Cerebellar cortex (tissue), 1 donor: ENCODE measurements around the gene PHOX2A.
"Not testable (repeated sequence)": the region's sequence is repeated elsewhere in the genome, so short reads cannot be mapped to it uniquely, and the experiment has no call there.

ENCODE experiments used
- DNase-seq: peaks from one replicate; pipeline ENCODE4 v3.0.0-alpha.2; 2015; ENCODE audit warnings: low spot score

PHOX2A gene

DNA sequence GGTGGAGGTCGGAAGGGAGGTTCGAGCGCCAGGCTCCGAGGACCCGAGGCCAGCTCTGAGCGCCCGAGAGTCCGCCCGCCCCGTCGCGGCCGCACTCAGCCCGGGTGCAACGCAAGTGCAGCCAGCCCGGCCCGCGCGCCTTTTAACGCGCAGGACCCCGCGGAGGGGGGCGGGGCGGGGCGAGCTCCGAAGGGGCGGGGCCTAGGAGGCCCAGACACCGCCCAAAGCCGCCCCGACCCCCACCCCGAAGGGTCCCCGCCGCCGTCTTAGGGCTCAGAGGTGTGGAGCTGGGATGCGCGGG is at the start of gene PHOX2A:
TSS of gene PHOX2A (minus strand) at position 117 of the 301 bp plus-strand sequence. CDS start 172 bp downstream, outside the sequence.
- no peak for DNase-seq

DNA sequence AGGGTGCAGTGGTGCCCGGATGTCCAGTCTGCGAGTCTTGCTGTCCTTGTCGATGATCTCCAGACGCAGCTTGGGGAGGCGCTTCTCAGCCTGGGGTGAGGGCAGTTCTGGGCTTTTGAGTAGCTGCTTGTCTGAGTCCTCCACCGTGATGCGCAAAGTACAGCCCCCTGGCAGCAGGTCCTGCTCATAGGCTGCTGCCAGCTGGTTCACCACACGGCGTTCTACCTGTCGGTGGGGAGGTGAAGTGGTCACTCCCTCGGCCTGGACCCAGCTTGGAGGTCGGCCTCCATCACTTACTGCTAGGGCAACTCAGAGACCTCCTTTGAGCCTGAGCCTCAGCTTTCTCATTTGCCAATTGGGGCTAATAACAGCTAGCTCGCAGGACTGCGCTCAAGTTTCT is 49.4 kb upstream of the PHOX2A start:
- DNase-seq, result no peak

DNA sequence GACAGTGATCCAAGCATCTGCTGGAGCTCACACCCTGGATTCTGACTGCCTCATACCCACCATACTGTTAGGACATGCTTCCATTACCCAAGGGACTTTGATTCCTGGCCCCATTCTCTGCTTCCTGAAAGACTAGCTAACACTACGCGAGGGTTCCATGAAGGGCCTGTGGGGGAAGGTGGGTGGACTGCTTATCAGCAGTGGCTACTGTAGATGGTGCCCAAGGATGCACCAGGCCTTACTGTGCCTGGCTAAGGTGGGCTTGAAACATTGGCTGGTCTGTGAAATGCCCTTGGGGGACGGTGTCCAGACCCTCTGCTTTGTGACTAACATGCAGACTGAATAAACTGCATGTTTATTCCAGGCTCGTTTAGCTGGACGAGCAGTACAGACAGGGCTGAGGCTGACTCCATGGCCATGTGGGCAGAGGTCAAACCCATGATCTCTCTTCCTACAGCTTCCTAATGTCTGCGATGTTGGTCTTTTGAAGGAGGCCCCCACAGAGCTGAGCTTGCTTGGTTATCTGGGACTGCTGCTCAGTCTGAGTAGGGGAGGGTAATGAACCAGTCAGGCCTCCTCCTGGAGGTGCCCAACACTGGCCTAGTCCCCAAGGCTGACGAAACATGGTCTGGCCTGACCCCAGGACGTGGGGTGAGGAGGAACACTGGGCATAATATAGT is 48.3 kb upstream of the PHOX2A start:
- DNase-seq, result no peak

DNA sequence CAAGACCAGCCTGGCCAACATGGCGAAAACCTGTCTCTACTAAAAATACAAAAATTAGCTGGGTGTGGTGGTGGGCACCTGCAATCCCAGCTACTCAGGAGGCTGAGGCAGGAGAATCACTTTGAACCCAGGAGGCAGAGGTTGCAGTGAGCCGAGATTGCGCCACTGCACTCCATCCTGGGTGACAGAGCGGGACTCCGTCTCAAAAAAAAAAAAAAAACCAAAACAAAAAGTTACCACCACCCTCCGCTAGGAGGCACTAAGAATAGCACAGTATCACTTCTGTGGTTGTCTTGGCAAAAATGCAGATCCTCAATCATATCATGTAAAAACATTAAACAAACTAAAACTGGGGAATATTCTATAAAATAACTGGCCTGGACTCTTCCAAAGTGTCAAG is 46.8 kb upstream of the PHOX2A start:
- not testable (repeated sequence) for DNase-seq

DNA sequence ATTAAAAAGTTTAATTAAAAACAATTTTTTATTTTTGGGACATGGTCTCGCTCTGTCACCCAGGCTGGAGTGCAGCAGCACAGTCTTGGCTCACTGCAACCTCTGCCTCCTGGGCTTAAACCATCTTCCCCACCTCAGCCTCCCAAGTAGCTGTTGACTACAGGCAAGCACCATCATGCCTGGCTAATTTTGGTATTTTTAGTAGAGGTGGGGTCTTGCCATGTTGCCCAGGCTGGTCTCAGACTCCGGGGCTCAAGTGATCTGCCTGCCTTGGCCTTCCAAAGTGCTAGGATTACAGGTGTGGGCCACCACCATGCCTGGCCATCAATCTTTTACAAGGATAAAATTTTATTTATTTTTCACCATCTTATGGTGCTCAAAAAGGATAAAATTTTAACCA is 43.3 kb upstream of the PHOX2A start:
- no peak for DNase-seq

DNA sequence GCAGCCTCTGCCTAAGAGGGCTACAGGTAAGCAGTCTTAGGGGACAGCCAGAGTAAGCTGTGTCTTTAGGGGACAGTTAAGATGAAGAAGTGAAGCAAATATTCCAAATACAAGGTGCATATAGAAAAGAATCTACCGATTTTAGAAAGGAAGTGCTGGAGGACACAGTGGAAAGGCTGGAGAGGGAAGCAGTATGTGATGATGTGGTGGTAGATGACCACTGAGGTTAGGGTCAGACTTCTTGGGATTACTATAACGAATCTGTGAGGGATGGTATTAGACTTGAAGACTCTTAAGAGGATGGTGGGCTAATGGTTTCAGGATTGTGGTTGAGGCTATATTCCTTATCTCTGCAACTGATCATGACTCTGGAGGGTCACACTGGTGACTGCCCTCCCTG is 40.0 kb upstream of the PHOX2A start:
- no peak for DNase-seq

DNA sequence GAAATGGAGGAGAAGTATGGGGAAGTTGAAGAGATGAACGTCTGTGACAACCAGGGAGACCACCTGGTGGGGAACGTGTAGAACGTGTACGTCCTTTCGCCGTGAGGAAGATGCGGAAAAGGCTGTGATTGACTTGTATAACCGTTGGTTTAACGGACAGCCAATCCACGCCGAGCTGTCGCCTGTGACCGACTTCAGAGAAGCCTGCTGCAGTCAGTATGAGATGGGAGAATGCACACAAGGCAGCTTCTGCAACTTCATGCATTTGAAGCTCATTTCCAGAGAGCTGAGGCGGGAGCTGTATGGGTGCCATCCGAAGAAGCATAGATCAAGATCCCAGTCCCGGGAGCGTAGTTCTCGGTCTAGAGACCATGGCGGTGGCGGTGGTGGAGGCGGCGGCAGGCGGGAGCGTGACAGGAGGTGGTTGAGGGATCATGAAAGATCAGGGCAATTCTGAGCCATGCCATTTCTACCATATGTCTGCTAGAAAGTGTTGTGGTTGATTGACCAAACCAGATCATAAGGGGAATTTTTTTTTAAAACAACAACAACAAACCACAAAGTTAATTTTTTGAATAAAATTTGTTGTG is 36.8 kb upstream of the PHOX2A start:
- no peak for DNase-seq

DNA sequence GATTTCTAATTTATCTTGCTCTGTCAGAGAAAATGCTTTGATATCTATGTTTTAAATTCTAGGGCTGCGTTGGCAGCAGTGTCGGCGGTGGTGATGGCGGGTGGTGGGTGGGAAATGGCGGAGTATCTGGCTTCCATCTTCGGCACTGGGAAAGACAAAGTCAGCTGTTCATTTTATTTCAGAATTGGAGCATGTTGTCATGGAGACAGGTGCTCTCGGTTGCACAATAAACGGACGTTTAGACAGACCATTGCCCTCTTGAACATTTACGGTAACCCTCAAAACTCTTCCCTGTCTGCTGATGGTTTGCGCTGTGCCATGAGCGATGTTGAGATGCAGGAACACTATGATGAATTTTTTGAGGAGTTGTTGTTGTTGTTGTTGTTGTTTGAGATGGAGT is 36.1 kb upstream of the PHOX2A start:
- DNase-seq, result no peak

DNA sequence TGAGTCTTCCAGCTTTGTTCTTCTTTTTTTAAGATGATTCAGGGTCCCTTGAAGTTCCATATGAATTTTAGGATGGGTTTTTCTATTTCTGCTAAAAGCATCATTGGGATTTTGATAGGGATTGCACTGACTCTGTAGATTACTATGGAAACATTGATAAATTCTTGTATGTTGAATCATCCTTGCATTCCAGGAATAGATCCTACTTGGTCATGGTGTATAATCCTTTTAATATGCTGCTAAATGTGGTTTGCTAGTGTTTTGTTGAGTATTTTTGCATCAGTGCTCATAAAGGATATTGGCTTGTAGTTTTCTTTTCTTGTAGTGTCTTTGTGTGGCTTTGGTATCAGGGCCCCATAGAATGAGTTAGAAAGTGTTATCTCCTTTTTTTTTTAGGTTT is 34.9 kb upstream of the PHOX2A start:
- no peak for DNase-seq

DNA sequence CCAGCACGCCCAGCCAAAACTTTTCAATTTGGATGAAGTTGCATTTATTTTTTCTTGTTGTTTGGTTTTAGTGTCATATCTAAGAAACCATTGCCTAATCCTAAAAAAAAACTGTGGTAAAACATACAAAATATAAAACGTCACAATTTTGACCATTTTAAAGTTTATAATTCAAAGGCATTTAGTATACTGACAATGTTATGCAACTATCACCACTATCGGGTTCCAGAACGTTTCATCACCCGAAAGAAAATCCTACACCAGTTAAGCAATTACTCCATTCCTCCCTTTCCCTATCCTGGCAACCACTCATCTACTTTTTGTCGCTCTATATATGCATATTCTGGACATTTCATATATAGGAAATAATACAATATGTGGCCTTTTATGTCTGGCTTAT is 30.5 kb upstream of the PHOX2A start:
- no peak for DNase-seq

DNA sequence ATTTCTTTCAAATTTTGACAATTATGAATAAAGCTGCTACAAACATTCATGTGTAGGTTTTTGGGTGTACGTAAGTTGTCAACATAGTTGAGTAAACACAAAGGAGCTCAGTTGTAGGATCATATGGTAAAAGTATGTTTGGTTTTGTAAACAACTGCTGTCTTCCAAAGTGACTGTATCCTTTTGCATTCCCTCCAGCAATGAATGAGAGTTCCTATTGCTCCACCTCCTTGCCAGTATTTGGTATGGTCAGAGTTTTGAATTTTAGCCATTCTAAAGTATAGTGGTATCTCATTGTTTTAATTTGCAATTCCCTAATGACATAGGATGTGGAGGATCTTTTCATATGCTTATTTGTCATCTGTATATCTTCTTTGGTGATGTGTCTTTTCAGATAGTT is 28.0 kb upstream of the PHOX2A start:
- no peak for DNase-seq

DNA sequence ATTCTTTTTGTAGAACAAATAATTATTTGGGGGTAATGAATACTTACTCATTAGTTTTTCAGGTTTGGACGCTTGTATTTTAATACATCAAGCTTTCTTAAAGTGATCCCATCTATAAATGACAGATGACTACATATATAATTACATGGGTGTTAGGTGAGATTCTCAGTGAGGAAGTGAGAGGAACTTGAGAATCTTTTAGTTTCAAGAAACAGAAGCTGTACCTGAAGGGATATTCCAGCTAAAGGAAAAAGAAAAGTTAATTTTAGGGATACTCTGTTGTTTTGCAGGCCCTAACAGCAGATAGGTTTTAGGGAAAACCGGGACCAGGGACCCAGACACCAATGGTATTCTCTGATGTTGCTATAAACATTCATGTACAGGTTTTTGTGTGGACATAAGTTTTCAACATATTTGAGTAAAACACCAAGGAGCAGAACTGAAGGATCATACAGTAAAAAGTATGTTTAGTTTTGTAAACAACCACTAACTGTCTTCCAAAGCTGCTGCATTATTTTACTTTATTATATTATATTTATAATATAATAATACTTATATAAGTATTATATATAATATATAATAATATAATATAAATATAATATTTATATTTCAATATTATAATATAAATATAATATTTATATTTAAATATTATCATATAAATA is 24.1 kb upstream of the PHOX2A start:
- DNase-seq, result no peak

DNA sequence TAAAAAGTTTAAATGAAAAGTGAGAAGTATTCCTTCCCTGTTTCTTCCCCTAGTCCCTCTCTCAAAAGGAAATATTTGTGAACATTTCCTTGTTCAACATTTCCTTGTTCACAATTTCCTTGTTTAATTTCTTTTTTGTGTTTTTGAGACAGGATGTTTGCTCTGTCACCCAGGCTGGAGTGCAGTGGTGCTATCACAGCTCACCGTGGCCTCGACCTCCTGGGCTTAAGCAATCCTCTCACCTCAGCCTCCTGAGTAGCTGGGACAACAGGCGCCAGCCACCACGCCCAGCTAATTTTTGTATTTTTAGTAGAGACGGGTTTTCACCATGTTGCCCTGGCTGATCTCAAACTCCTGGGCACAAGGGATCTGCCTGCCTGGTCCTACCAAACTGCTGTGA is 23.0 kb upstream of the PHOX2A start:
- DNase-seq, result not testable (repeated sequence)

DNA sequence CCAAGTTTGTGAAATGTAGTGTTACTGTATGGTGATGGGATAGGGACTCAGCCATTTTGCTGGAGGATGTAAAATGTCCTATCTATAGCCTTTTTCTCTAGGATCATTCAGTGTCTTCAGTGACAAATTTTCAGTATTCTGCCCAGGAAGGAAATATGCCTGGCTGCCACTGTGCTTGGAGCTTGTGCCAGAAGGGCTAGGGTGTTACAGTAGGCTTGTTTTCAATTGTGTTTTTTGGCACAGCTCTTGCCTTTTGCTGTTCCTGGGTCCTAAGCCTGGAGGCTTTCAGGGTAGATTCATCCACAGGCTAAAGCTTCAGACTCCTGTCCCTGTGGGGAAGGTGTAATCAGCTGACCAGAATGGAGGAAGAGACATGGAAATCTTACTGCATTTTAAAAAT is 22.0 kb upstream of the PHOX2A start:
- DNase-seq, result no peak

DNA sequence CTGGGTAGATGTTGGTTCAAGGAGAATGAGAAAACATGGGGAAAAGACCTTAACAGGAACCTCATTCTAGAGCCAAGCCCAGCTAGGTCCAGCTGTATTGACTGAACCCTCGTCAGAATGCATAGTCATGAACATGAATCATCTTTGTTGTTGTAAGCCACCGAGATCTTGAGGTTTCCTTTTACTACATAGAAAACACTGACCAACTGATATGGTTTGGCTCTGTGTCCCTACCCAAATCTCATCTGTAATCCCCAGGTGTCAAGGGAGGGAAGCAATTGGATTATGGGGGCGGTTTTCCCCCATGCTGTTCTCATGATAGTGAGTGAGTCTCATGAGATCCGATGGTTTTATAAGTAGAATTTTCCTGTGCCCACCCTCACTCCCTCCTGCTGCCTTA is 19.4 kb upstream of the PHOX2A start:
- no peak for DNase-seq

DNA sequence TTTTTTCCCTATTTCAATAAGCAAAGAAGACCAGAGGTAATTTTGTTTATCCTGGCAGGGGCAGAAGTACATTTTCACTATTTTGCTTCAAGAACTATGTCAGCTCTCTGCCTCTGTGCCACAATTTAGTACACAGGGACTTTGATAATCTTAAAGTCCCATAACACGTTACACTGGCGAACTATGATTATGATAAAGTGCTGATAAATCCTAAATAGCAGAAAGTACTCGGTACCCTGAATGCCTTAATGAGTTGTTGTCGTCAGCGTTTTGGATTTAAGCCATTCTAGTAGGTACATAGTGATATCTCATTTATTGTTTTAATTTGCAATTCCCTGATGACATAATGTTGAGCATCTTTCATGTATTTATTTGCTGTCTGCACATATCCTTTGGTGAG is 16.6 kb upstream of the PHOX2A start:
- no peak for DNase-seq

DNA sequence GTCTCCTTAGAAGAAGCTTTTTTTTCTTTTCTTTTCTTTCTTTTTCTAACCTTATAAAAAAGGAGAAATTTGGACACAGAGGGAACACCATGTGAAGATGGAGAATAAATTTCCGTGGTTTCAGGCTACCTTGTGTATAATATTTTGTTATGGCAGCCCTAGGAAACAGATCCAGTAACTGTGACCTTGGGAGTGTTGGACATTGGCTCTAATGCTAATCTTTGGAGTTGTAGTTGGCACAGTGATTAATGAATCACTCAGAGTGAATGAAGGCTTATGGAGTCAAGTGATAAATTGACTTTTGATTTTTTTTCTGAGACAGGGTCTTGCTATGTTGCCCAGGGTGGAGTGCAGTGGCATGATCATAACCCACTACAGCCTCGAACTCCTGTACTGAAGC is 15.5 kb upstream of the PHOX2A start:
- no peak for DNase-seq

DNA sequence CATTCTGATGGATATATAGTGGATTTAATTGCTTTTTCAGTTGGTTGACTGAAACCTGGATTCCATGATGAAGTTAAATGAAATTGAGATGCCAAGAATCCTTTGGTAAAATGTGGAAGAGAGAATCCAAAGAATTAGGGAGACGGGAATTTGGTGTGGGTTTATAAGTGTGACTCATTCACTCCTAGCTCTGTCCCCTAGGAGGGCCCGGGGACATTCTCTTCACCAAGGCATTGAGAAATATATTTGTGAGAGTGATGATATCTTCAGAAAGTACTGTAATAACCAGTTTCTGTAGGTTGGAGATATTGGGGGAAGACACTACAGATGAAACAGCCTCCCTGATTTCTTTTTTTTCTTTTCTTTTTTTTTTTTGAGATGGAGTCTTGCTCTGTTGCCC is 13.6 kb upstream of the PHOX2A start:
- no peak for DNase-seq

DNA sequence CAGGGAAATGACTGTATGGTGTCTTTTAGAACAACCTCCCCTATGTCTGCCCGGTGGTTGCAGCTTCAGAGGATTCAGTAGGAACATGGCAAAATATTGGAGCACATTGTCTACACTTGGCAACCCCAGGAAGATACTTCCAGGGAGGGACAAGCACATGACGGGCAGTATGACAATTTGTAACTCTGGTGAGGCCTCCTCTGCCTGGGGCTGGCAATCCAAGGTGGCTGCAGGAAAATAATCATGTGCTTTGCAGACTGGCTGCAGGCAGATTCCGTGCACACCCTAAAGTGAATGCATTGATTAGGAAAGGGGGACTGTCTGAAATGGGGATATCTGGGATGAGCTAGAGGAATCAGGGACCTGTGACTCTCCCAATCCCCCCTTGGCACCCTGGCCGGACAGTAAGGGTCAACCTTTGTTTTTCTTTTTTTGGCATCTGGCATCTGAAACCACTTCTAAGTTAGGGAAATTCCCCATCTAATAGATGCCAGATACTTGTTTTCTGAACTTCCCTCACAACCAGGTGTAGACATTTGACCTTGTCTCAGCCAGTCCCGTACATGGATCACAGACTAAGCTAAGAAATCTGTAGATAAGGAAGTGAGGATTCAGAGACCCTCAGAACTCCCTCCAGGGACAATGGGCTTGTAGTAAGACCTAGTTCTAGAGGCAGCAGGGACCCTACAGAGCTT is 10.5 kb upstream of the PHOX2A start:
- DNase-seq, result no peak

DNA sequence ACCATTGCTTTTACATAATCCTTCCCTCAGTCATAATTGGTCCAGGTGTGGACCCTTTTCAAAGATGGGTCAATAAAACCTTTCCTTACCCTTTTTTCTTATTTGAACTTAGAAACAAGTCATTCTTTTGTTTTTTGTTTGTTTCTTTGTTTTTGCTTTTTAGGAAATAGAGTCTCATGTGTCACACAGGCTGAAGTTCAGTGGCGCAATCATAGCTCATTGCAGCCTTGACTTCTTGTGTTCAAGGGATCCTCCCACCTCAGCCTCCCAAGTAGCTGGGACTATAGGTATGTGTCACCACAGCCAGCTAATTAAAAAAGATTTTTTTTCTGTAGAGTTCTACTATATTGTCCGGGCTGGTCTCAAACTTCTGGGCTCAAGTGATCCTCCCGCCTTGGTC is 9.4 kb upstream of the PHOX2A start:
- no peak for DNase-seq

DNA sequence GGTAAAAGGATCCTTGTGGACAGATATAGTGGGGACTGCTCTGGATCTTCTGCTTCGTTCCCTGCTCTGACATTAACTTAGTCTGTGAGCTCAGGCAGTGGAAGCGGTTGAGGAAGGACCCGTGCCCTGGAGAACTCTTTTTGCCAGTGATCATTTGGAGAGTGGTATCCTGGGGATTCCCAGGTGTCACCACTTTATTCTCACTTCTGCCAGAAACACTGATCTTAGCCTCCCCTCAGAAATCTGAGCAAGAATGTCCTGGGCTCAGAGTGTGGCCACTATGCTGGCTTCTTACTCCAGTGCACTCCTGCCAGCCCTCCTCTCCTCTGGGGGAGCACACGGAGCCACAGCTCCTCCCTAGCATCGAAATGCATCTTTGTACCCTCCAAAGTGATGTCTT is 7.6 kb upstream of the PHOX2A start:
- DNase-seq, result no peak

DNA sequence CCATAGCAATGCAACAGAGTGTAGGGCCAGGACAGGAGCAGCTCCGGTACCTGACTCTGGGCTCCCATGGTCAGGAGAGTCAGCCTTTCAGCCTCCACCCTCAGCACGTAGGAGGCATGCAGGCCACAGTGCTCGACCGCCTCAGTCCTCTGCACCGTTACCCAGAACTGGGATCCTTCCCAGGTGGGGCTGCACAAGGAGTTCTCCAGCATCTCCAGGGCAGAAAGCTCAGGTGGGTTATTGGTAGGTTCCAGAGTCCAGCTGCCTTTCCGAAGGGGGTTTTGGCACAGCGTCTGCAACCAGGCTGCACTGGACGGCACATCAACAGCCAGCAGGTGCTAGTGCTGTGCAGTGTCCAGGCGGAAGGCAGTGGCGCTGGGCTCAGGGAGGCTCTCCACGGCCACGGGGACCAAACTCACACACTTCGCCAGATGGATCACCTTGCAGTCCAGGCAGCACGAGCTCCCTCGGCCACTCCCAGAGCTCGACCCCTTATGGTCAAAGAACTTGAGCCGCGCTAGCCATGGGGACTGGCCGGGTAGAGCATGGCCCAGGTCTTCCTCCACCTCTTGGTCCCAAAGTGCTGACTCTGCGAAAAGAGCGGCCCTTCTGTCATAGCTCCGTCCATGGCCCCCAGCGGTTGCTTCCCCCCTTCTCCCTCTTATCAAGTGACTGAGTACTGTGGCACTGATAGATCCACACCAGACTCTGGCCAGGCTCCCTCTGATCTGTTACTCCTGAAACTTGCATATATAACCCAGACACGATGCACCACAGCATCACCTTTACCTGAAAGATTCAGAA is 6.9 kb upstream of the PHOX2A start:
- no peak for DNase-seq
